ENCODE results near the gene EHD1. TPM values are rescaled to one million over a fixed set of nuclear protein-coding genes. Genes with fewer than 3 reads are reported as not detected.

The EHD1 gene
- total and polyA plus RNA-seq, 9 of the 15 experiments (the other 6 are each of a cell fraction or from before 2014, with no cell fraction given) = 0.46 to 65.0 (median 16.4) TPM

GRCh38 chr11:64877390-64878222 is 815 bp downstream of the EHD1 start (continued):
- TF ChIP-seq ZNF407 (IDR thresholded peaks at IDR 0.05; ENCODE audit: low read depth) = no peak
- no peak for TF ChIP-seq JUNB (CRISPR knock-in tag; conservative IDR thresholded peaks at IDR 0.05)
- peak in 1 of 2 experiments; percentile 28; a peak in 1 of 4 replicates for TF ChIP-seq UBTF (IDR thresholded peaks at IDR 0.05; ENCODE audit: borderline replicate concordance in 1 of 2, low read depth in 2 of 2, low read length in 2 of 2)
- no peak for TF ChIP-seq FOXP4 (CRISPR knock-in tag; IDR thresholded peaks at IDR 0.05; ENCODE audit: borderline replicate concordance)
- no peak for TF ChIP-seq RCOR1 (IDR thresholded peaks at IDR 0.05; ENCODE audit: borderline replicate concordance in 1 of 2, low read depth in 2 of 2, low read length in 2 of 2)
- peak; percentile 32; the same call in 1 of the 2 replicates for TF ChIP-seq ELF2 (CRISPR knock-in tag; IDR thresholded peaks at IDR 0.05)
- TF ChIP-seq COPS2 (conservative IDR thresholded peaks at IDR 0.05) = no peak
- TF ChIP-seq ZNF445 (CRISPR knock-in tag; IDR thresholded peaks at IDR 0.05; ENCODE audit: low read depth) = no peak
- no peak for TF ChIP-seq RNF219 (CRISPR knock-in tag; IDR thresholded peaks at IDR 0.05)
- no peak for TF ChIP-seq POLR2G (IDR thresholded peaks at IDR 0.05; ENCODE audit: low read depth, low read length)
- peak; percentile 86; the same call in 1 of the 2 replicates for TF ChIP-seq NR1H2 (CRISPR knock-in tag; IDR thresholded peaks at IDR 0.05)

Data from K562 (cell line).